GM21786 (cell line): Measurements from ENCODE around the gene MEIS1.

ENCODE experiments used
- ATAC-seq: cut with Tn5 transposase; IDR thresholded peaks from one replicate; pipeline ENCODE4 v1.9.1; 2021; ENCODE audit not compliant: unreplicated experiment

The MEIS1 gene

DNA sequence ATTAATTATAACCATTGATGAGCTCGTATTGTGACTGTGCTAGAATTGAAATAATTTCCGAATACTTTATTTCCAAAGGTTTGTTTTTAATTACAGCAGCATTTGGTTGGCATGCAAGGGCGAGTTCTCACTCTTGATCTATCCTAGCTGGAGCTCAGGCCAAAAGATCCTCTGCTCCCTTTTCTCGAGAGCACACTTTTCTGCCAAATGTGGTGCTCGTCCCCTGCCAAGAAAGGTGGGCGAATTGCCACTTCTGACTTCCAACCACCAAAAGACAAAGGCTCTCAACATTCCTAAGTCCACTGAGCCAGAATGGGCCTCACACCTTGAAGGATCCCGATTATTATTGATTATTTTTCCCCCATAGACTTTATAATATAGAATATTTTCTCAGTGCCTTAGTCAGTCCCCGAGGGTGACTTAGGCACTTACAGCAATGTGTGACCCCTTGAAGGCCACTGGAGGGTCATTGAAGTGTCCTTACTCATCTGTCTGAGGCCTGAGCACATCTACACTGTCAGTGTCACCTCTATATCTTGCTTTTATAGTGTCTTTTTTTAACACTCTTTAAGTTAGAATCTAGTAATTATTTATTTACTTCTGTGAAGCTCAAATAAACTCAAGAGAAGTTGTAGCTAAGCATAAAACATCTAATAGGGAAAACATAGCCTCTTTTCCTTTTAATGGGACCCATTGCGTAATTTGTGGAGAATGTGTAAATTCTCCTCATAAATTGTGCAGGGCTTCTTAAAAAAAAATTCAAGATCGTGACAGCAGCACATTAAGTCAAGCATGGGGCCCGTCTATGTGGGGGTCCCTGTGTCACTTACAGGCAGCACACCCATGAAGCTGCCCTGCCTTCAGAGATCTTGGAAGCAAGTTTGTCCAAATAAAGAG is 98.3 kb downstream of the MEIS1 start:
- ATAC-seq = no peak

- no peak for ATAC-seq
Observed at GRCh38 chr2:66534461-66534860, 99.5 kb downstream of the MEIS1 start.

DNA sequence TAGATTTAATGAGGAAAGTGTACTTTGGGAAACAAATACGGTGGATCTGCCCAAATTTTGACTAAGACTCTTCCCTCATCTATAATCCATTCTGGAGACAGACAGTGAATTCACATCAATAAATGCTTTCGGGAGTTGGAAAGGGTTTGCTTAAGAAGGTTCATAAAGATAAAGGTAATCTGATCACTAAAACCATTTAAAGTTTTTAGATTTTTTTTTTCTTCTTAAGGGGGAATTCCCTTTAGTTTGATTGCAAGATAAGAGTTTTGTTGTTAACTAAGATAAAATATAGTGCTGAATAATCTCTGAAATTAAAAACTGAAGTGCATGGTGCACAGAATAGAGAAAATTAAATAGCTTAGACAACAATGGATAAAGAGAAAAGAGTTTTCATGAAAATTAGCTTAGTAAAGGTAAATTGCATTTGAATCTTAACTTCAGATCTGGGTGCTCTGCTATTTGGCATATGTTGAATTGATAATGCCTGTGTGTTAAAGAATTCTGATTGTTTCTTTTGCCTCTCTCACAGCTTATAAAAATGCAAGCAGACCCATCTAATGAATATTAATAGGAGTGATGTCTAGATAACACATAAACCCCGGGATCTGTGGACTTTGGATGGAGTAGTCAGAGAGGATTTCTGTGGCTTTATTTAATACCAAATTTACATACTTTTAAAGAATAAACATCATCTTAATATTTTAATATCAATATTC is 100.8 kb downstream of the MEIS1 start:
- no peak for ATAC-seq

DNA sequence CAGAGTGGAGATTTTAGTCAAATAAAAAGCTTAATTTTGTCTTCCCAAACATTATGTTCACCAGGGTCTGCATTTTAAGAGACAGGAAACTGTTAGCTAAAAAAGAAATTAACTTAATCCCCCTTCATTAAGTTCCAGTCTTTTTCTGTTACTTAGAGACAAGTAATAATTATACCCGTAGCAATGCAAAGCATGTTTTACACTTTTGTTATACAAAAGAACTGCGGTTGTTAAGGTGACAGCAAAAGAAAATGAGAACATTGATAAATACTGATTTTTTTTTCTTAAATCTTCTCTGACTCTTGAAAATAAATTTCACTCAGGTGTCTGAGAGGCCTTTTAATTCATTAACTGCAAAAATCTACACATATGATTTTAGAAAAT is 101.4 kb downstream of the MEIS1 start:
- no peak for ATAC-seq

DNA sequence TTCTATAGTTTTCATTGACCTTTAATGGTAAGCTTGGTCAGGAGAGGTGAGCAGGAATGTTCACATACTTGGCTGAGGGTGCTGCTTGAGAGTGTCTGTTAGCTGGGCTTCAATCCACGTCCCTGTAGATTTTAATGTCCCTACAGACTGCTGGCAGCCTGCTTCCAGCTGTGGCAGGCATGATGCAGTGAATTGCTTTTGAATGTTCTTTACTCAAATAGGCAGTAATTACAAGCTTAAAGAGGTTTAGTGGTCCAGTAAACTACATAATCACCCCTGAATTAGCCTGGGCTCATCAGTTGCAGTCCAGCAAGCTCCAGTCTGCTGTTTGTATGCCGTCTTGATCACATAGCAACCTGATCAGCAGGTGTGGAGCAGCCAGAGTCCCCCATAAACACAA is 102.1 kb downstream of the MEIS1 start:
- ATAC-seq = no peak

- no peak for ATAC-seq
Observed at GRCh38 chr2:66538291-66538690, 103.4 kb downstream of the MEIS1 start.

DNA sequence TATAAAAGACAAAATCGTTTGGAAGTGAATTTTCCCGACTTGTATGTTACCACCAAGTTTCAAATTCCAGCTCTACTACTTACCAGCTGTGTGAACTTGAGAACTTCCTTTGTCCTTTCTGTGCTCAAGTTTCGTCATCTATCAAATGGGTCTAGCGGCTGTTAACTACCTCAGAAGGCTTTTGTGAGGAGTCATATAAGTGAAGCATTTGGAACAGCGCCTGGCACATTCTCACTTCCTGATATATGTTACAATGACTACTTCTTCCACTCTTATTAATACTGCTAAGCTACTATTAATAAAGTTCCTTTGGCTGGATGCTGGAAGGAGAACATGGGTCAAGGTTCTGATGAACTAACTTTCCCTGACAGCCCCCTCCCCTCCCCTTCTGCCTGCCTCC is 104.5 kb downstream of the MEIS1 start:
- no peak for ATAC-seq

GRCh38 chr2:66541646-66542045 is 106.7 kb downstream of the MEIS1 start:
- ATAC-seq = no peak

- no peak for ATAC-seq
Observed at GRCh38 chr2:66543257-66543767, 108.4 kb downstream of the MEIS1 start.

DNA sequence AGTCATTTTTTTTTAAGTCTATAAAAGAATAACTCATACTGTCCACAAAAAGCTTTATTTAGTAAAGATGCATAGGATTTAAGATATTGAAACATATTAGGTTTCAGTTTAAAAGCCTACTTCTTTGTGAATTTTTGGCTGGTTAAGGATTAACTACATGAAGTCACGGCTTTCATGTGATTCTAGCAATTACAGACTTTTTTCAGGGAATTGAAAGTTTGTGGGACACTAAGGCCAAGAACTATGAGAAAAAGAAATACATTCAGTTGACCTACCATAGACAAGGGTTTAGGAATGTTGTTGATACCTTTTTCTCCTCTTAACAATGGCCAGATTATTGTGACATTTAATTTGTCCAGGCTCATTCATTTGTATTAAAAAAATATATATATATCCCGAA is 109.3 kb downstream of the MEIS1 start:
- ATAC-seq = no peak

DNA sequence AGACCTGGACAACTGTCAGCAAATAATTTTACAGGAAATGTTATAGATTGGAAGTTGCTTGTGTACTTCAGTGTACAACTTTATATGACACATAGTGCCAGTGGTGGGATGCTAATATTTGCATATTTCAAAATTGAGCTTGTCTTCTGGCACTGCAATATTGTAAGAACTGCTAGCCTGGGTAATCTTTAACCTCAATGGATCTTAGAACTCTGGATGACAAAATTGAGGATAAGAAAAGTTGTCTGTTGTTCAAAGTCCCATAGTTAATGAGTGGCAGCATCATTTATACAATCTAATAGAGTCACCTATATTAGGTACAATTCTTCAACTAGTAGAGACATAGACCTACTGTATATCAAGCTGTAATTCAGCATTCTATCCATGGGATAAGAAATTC is 110.3 kb downstream of the MEIS1 start:
- ATAC-seq = no peak

GRCh38 chr2:66547118-66547517 is 112.2 kb downstream of the MEIS1 start:
- ATAC-seq = no peak

- ATAC-seq = no peak
Observed at GRCh38 chr2:66547887-66548286, 113.0 kb downstream of the MEIS1 start.

DNA sequence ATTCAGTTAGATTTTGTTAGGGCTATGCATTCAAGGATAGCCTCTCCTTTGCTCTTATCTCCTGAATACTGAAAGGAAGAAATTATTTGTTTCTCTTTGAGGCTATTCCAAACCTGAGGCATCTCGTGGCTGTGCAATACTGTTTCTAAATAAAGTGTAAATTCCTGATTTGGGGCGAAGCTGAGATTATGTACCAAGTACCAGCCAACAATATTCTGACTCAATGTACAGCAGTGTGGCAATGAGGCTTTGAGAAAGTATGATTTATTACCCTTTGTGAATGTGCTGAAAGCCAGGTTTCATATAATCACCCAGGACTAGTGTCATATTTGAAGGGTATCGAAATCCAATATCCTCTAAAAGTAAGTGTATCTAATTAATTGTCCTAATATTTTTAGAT is 113.5 kb downstream of the MEIS1 start:
- no peak for ATAC-seq

DNA sequence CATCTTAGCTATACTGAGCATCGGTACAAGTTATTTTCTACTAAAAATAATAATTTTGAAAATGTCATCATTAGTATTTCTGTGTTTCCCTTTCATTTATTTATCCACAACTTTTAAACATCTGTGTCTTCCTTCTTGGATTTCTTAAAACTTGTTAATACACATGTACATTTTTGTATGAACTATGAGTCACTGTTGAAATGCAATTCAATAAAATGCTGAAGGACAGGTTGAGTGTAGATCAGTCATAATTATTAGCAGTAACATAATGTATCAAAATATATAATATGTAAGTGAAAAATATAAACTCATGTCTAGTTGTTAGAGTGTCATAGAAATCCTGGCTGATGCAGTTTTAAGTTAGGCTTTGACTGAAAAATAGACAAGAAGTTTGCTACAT is 115.9 kb downstream of the MEIS1 start:
- no peak for ATAC-seq

- no peak for ATAC-seq
Observed at GRCh38 chr2:66553370-66553769, 118.4 kb downstream of the MEIS1 start.

DNA sequence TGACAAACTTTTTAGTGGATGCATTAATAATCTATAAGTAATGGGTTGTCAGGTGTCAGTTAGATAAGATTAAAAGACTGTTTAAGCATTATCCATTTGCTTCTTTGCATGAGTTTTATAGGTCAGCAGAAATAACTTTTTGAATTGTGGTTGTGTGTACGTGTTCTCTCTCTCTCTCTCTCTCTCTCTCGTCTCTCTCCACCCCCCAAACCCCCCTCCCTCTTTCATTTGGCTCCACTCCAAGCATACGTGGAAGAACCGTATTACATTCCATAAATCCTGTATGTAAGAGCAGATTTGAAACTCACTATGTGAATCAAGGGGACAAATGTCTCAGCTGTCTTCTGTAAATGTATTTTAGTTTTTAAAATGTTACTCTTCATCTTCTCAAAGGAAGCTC is 120.2 kb downstream of the MEIS1 start:
- no peak for ATAC-seq

DNA sequence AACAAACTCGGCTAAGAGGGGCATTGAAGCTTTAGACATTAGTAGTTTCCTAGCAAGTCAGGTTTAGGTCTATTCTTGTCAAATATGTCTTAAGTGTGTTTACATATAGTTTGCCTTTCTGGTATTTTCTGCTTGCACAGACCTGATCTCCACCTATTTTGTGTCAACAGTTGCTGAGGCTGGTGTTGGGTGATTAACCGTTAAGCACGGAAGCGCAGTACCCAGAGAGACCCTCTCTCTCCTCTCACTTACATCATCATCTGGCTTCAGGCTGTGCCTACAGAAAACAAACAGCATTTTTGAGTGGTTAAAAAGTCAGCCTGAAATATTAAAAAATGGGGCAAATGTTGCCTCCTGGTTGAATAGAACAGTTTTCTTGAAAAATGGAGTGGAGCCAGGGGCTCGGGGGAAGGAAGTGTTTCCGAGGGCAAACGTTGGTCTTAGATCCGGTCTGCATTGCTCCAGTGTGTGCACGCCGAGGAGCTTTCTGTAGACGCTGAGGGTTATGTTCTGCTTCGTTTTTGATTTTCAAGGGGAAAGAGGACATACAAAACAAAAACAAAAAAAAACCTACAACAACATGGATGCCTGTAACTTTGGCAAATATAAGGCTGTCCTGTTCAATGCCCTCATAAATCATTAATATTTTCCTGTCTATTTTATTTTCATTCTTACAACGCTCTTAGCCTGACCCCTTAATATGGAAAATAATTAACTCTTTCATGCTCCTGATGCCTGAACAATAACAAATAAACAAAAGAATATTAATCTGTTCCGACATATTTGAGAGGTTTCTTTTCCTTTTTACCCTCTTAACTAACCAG is 120.8 kb downstream of the MEIS1 start:
- no peak for ATAC-seq

DNA sequence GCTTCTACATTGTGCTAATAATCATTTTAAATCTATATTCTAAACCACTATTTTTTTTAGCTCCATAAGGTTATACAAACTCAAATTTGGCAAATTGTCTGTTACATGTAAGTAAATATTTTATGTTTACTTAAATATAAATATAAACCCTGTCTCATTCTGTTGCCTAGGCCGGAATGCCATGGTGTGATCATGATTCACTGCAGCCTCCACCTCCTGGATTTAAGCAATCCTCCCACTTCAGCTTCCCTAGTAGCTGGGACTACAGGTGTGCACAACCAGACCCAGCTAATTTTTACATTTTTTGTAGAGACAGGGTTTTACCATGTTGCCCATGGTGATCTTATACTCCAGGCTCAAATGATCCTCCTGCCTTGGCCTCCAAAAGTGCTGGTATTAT is 124.7 kb downstream of the MEIS1 start:
- no peak for ATAC-seq

DNA sequence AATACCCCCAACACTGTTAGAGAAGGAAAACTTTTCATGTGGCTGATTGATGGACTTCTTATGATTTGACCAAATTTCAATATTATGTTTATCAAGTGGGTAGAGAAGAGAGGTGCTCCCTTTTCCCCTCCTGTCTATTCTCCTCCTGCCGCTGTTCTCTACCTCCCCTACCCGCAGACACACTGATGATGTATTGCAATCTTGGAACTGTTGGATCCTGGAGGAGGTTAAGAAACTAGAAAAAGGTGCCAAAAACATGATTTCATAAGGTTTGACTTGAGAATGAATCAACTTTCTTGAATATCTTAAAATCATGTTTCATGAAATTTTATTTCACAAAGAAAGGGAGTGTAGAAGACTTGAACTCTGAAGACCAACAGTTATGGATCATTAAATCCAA is 125.8 kb downstream of the MEIS1 start:
- no peak for ATAC-seq

DNA sequence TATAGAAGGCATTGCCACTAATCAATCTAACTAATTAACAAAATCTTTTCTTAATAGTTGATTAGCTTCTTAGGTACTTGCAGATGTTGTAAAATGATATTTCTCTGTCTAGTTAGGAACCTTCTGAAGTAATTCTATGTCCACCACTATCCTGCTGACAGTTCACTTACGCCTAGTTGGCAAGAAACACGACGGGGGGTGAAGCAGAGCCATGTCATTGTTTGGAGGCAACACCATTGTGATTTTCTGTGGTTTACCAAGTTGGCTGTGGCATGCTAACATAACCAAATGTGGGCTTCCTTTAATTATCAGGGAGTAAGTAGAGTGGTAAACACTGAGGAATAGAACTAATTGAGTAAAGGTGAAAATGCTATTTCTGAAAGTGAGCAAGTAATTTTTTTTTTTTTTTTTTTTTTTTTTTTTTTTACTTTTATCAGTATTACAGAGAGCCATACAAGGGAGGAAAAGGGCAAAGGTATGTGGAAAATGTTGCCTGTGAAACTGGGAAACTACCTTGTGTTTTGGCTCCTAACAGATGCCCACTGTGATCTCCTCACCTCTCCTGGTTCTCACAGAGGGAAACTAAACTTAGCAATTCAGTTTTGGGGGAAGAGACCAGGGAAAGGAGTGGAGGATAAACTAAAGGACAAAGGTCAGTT is 126.8 kb downstream of the MEIS1 start:
- no peak for ATAC-seq
